Gastroesophageal sphincter (tissue), 3 donors: Measurements from ENCODE around the gene UBE2D1.

Source experiments
- CTCF ChIP-seq, 4 experiments: fragments of 200-600 bp in 2 of 4; fragments of 450-650 bp in 2 of 4; sonication (generic) in 1 of 4; IDR thresholded peaks; one replicate each; pipeline ENCODE4 v1.5.1; 2017 to 2019; ENCODE audit warnings: antibody characterized with exemption in 4 of 4, mild to moderate bottlenecking in 2 of 4, moderate library complexity in 2 of 4
- EP300 ChIP-seq: sonication (generic); formaldehyde crosslinking; IDR thresholded peaks from one replicate; pipeline ENCODE4 v1.6.1; 2017; ENCODE audit warnings: antibody characterized with exemption, mild to moderate bottlenecking
- POLR2A ChIP-seq, 2 donors: fragments of 450-650 bp; IDR thresholded peaks; one replicate each; pipeline ENCODE4 v1.6.1; 2017; ENCODE audit warnings: antibody characterized with exemption in 2 of 2, mild to moderate bottlenecking in 2 of 2, moderate library complexity in 1 of 2
- POLR2AphosphoS5 ChIP-seq: sonication (generic); formaldehyde crosslinking; IDR thresholded peaks from one replicate; pipeline ENCODE4 v1.6.1; 2017; ENCODE audit warnings: antibody characterized with exemption

GRCh38 chr10:58351616-58352578 is 17.1 kb downstream of the UBE2D1 start:
- TF ChIP-seq POLR2AphosphoS5 (no peak), POLR2A (IDR thresholded peaks at IDR 0.05) (no peak), CTCF (IDR thresholded peaks at IDR 0.05) (no peak), EP300 (no peak)
